Transverse colon (tissue), 4 donors: ENCODE data around the gene APOC3. TPM values are rescaled to one million over a fixed set of nuclear protein-coding genes. Genes with fewer than 3 reads are reported as not detected.

Source experiments
- DNase-seq: peaks from one replicate; pipeline ENCODE4 v3.0.0-alpha.2; 2019
- H3K27ac ChIP-seq, 4 donors: fragments of 200-600 bp; sonication (generic); 2 replicates each; pipeline ENCODE4 v1.5.1; 2016 to 2018; ENCODE audit warnings: inconsistent platforms in 4 of 4
- H3K27me3 ChIP-seq: fragments of 200-600 bp; sonication (generic); 2 replicates; pipeline ENCODE4 v1.5.1; 2017; ENCODE audit warnings: inconsistent platforms
- H3K36me3 ChIP-seq, 4 donors: fragments of 200-600 bp; sonication (generic); 2 replicates each; pipeline ENCODE4 v1.5.1; 2017 to 2019; ENCODE audit warnings: inconsistent platforms in 4 of 4
- H3K4me1 ChIP-seq, 4 donors: fragments of 200-600 bp; sonication (generic); 2 replicates each; pipeline ENCODE4 v1.5.1; 2017 to 2020; ENCODE audit warnings: inconsistent platforms in 4 of 4
- H3K4me3 ChIP-seq, 4 donors: fragments of 200-600 bp; sonication (generic); 1 replicate in 1 of 4; 2 replicates in 3 of 4; pipeline versions ENCODE4 v1.5.1 to v1.6.1; 2017 to 2019; ENCODE audit warnings: inconsistent platforms in 4 of 4
- H3K9me3 ChIP-seq, 2 donors: fragments of 200-600 bp; sonication (generic); 2 replicates each; pipeline ENCODE4 v1.5.1; 2017 to 2019; ENCODE audit warnings: inconsistent platforms in 2 of 2
- CTCF ChIP-seq, 5 experiments: fragments of 200-600 bp in 3 of 5; fragments of 450-650 bp in 2 of 5; sonication (generic) in 3 of 5; IDR thresholded peaks; 1 replicate in 2 of 5; 2 replicates in 3 of 5; pipeline ENCODE4 v1.5.1; 2016 to 2017; ENCODE audit warnings: antibody characterized with exemption in 5 of 5, inconsistent platforms in 3 of 5, mild to moderate bottlenecking in 2 of 5, moderate library complexity in 1 of 5
- EP300 ChIP-seq: sonication (generic); formaldehyde crosslinking; IDR thresholded peaks from one replicate; pipeline ENCODE4 v1.6.1; 2017; ENCODE audit warnings: antibody characterized with exemption, low read depth
- POLR2A ChIP-seq: fragments of 450-650 bp; IDR thresholded peaks from one replicate; pipeline ENCODE4 v1.6.1; 2016; ENCODE audit warnings: antibody characterized with exemption, mild to moderate bottlenecking, moderate library complexity
- POLR2AphosphoS5 ChIP-seq, 3 donors: sonication (generic); formaldehyde crosslinking; IDR thresholded peaks; one replicate each; pipeline ENCODE4 v1.6.1; 2016; ENCODE audit warnings: antibody characterized with exemption in 3 of 3
- WGBS, 2 donors: methylation state at CpG; one replicate each; pipeline ENCODE4 v1.1.5; 2018; ENCODE audit warnings: low coverage in 1 of 2; 5-methylcytosine and 5-hydroxymethylcytosine counted together
- in situ Hi-C, 4 donors: fragments of 200-750 bp; cut with MboI; loops; one replicate each; pipeline versions ENCODE4 v1.15.0 to v1.15.1; 2017; ENCODE audit warnings: low sequenced_read_pairs in 3 of 4, low pct_ligation_motif_present in 1 of 4, low pct_unique_long_range_greater_than_20kb in 1 of 4
- intact Hi-C: fragments of 100-400 bp; cut with DNase I; formaldehyde crosslinking; loops from one replicate; pipeline ENCODE4 v1.15.1; 2023; ENCODE audit warnings: low total_unique reads
- total RNA-seq, 4 donors: library from RNA; depleted of rRNA; stranded (reverse); fragments of >200 nt; gene quantifications; one replicate each; pipeline ENCODE4 v1.1.0, GENCODE V29; 2016

Gene APOC3
- total RNA-seq, 4 donors from 2014 or later: 3.0 to 5.3 TPM; not detected in 2

GRCh38 chr11:116787436-116787785 is 42.3 kb upstream of the APOC3 start:
- H3K27me3 ChIP-seq: no peaks in the 10 kb centered on the region
- peaks cover 0 to 40% (median 16%) of the 10 kb centered on the region in 4 donors for H3K36me3 ChIP-seq
- intact Hi-C loops (no loop called here), in situ Hi-C loops (loop anchor here in 2 of 4 donors (25.0 kb wide), 1 partner anchor 325 kb away; no protein-coding TSS in a partner anchor)
- peak overlapping the region; percentile 80 to 92 (median 91) for H3K27ac ChIP-seq
- WGBS, 2 donors: 1% methylated on average over 15 of the region's 15 CpGs; no CpG with 5 or more reads in 1 of the 2 donors
- TF ChIP-seq POLR2A (no peak), EP300 (no peak), POLR2AphosphoS5 (IDR thresholded peaks at IDR 0.05) (no peak), CTCF (IDR thresholded peaks at IDR 0.05) (no peak)
- peaks cover 6 to 27% (median 23%) of the 10 kb centered on the region in 4 donors for H3K4me1 ChIP-seq
- DNase-seq: no peak
- H3K9me3 ChIP-seq: no peaks in the 10 kb centered on the region
- H3K4me3 ChIP-seq: peak overlapping the region; percentile 81 to 100 (median 92)

- DNase-seq: peak; percentile 91
- 2% methylated on average over 49 of the region's 56 CpGs; no CpG with 5 or more reads in 1 of the 2 donors for WGBS, 2 donors
- intact Hi-C loops (no loop called here), in situ Hi-C loops (loop anchor here in 2 of 4 donors (25.0 kb wide), 1 partner anchor 324 kb away; no protein-coding TSS in a partner anchor)
- H3K27ac ChIP-seq: peak within 1 kb of the TSS; percentile 80 to 92 (median 91)
- no peaks in the 10 kb centered on the region for H3K9me3 ChIP-seq
- H3K4me1 ChIP-seq: peaks cover 6 to 27% (median 23%) of the 10 kb centered on the region in 4 donors
- peaks cover 0 to 35% (median 14%) of the 10 kb centered on the region in 4 donors for H3K36me3 ChIP-seq
- TF ChIP-seq POLR2AphosphoS5 (IDR thresholded peaks at IDR 0.05) (peak; percentile 44 to 81 (median 78)), EP300 (no peak), POLR2A (peak; percentile 81), CTCF (IDR thresholded peaks at IDR 0.05) (peak in 2 of 5 experiments; percentile 48 to 59)
- H3K4me3 ChIP-seq: peak within 1 kb of the TSS; percentile 81 to 100 (median 92)
- H3K27me3 ChIP-seq: no peaks in the 10 kb centered on the region
These were observed 41.8 kb upstream of the APOC3 start, which contains the start of gene ZPR1 for GRCh38 chr11:116787786-116788486. ZPR1 (minus strand) TSS chr11:116788023; CDS start chr11:116787990, 33 bp downstream.

- Histone ChIP-seq H3K27ac (peak overlapping the region; percentile 80 to 92 (median 91)), H3K27me3 (no peaks in the 10 kb centered on the region), H3K36me3 (peaks cover 0 to 29% (median 11%) of the 10 kb centered on the region in 4 donors), H3K9me3 (no peaks in the 10 kb centered on the region), H3K4me1 (peaks cover 6 to 27% (median 23%) of the 10 kb centered on the region in 4 donors), H3K4me3 (peak overlapping the region; percentile 81 to 100 (median 92))
- in situ Hi-C loops: loop anchor here in 2 of 4 donors (25.0 kb wide), 1 partner anchor 324 kb away; no protein-coding TSS in a partner anchor
- no peak for DNase-seq
- TF ChIP-seq EP300: no peak
- TF ChIP-seq CTCF (IDR thresholded peaks at IDR 0.05): no peak
- TF ChIP-seq POLR2AphosphoS5 (IDR thresholded peaks at IDR 0.05): no peak
- no peak for TF ChIP-seq POLR2A
- intact Hi-C loops: no loop called here
- WGBS, 2 donors: 20 to 56% methylated on average over 1 to 4 of the region's 4 CpGs
These were observed 41.2 kb upstream of the APOC3 start for GRCh38 chr11:116788534-116788933.

GRCh38 chr11:116788975-116789374 is 40.7 kb upstream of the APOC3 start:
- in situ Hi-C loops: loop anchor here in 2 of 4 donors (25.0 kb wide), 1 partner anchor 323 kb away; no protein-coding TSS in a partner anchor

More at GRCh38 chr11:116788975-116789374, 40.7 kb upstream of the APOC3 start:
- no peaks in the 10 kb centered on the region for H3K27me3 ChIP-seq
- H3K36me3 ChIP-seq: peaks cover 0 to 25% (median 8%) of the 10 kb centered on the region in 4 donors
- H3K9me3 ChIP-seq: no peaks in the 10 kb centered on the region
- 85% methylated on average over 4 of the region's 4 CpGs; no CpG with 5 or more reads in 1 of the 2 donors for WGBS, 2 donors
- intact Hi-C loops: no loop called here
- TF ChIP-seq POLR2AphosphoS5 (IDR thresholded peaks at IDR 0.05) (no peak), EP300 (no peak), POLR2A (no peak), CTCF (IDR thresholded peaks at IDR 0.05) (no peak)
- peaks cover 6 to 27% (median 23%) of the 10 kb centered on the region in 4 donors for H3K4me1 ChIP-seq
- H3K4me3 ChIP-seq: no peak overlapping the region
- no peak overlapping the region for H3K27ac ChIP-seq
- DNase-seq: no peak
